GM12878 (cell line): Measurements from ENCODE around the gene TUBA3E. TPM values are rescaled to one million over a fixed set of nuclear protein-coding genes. Genes with fewer than 3 reads are reported as not detected.
"Not testable (repeated sequence)": the region's sequence is repeated elsewhere in the genome, so short reads cannot be mapped to it uniquely, and the experiment has no call there.

ENCODE experiments used
- ATAC-seq: fragments of 200-7000 bp; cut with Tn5 transposase; 3 replicates; pipeline ENCODE4 v1.9.1; 2020; ENCODE audit warnings: mild to moderate bottlenecking, moderate library complexity
- BruUV-seq: library from RNA; stranded (reverse); fragments of 400-500 nt; replicated peaks from 2 replicates; lab custom pipeline; 2021; lab: Mats Ljungman, UMichigan
- CTCF ChIA-PET: fragments of 300-600 bp; sonication (Branson Sonifier 250); formaldehyde crosslinking; extraction: SDS; loops from one replicate; lab custom pipeline; 2021; ENCODE audit warnings: inconsistent platforms; lab: Yijun Ruan, JAX
- POLR2A ChIA-PET: fragments of 350-600 bp; formaldehyde crosslinking; extraction: SDS; loops from one replicate; lab custom pipeline; 2021; ENCODE audit warnings: inconsistent platforms; lab: Charles Lee
- RAD21 ChIA-PET: fragments of 300-600 bp; sonication (Branson Sonifier 250); formaldehyde crosslinking; loops from one replicate; lab custom pipeline; 2023; ENCODE audit warnings: antibody characterized with exemption; ENCODE audit not compliant: unreplicated experiment; lab: Charles Lee
- SMC1A ChIA-PET: fragments of 300-600 bp; sonication (Branson Sonifier 250); formaldehyde crosslinking; loops from one replicate; lab custom pipeline; 2023; ENCODE audit not compliant: unreplicated experiment, uncharacterized antibody; lab: Charles Lee
- DNase-seq: peaks from one replicate; pipeline ENCODE4 v3.0.0-alpha.2; 2011; ENCODE audit warnings: low read depth, low spot score
- FAIRE-seq: peaks from 3 replicates; lab custom pipeline; 2011; peaks lifted over from hg19 to GRCh38; lab: Jason Lieb, UNC
- H2AFZ ChIP-seq: 2 replicates; pipeline ENCODE4 v1.6.0; 2011; ENCODE audit warnings: low read depth, low read length, control low read depth; ENCODE audit not compliant: control insufficient read depth
- H3K27ac ChIP-seq: 2 replicates; pipeline ENCODE4 v1.5.1; 2011; ENCODE audit warnings: control low read depth; ENCODE audit not compliant: control insufficient read depth, insufficient read depth
- H3K27me3 ChIP-seq, 2 experiments: replicated peaks in 1 of 2; 2 replicates each; pipeline versions ENCODE4 v1.6.0 to v1.6.1; 2011; ENCODE audit warnings: low read length in 1 of 2; ENCODE audit not compliant: control insufficient read depth in 2 of 2, insufficient read depth in 2 of 2
- H3K36me3 ChIP-seq, 2 experiments: 2 replicates each; pipeline ENCODE4 v1.5.1; 2011; ENCODE audit warnings: low read length in 1 of 2; ENCODE audit not compliant: control insufficient read depth in 2 of 2, insufficient read depth in 2 of 2
- H3K4me1 ChIP-seq: 2 replicates; pipeline ENCODE4 v1.6.1; 2011; ENCODE audit warnings: mild to moderate bottlenecking, low read length, moderate library complexity, mixed read lengths; ENCODE audit not compliant: control insufficient read depth, insufficient read depth
- H3K4me2 ChIP-seq: 2 replicates; pipeline ENCODE4 v1.6.0; 2011; ENCODE audit warnings: control low read depth; ENCODE audit not compliant: control insufficient read depth, insufficient read depth
- H3K4me3 ChIP-seq: fragments of 200-600 bp; sonication (generic); 2 replicates; pipeline ENCODE4 v1.5.1; 2016
- H3K79me2 ChIP-seq: 2 replicates; pipeline ENCODE4 v1.6.0; 2011; ENCODE audit warnings: low read length; ENCODE audit not compliant: control insufficient read depth, insufficient read depth
- H3K9ac ChIP-seq: 2 replicates; pipeline ENCODE4 v1.8.0; 2011; ENCODE audit warnings: low read length, control low read depth, mixed read lengths; ENCODE audit not compliant: control insufficient read depth, insufficient read depth
- H3K9me3 ChIP-seq: replicated peaks from 3 replicates; pipeline ENCODE4 v1.5.1; 2011; ENCODE audit warnings: mild to moderate bottlenecking, low read length; ENCODE audit not compliant: control insufficient read depth, insufficient read depth
- H4K20me1 ChIP-seq: 2 replicates; pipeline ENCODE4 v1.6.0; 2011; ENCODE audit not compliant: control insufficient read depth, insufficient read depth
- JUNB ChIP-seq: IDR thresholded peaks from 2 replicates; pipeline ENCODE4 v1.6.1; 2016; ENCODE audit warnings: antibody characterized with exemption, mild to moderate bottlenecking
- WGBS: methylation state at CpG from one replicate; pipeline ENCODE4 v1.1.6; 2016; ENCODE audit warnings: low lambda C conversion rate; ENCODE audit not compliant: insufficient replicate concordance, insufficient coverage; ENCODE audit errors: missing lambda C conversion rate; 5-methylcytosine and 5-hydroxymethylcytosine counted together
- in situ Hi-C: fragments of 300-500 bp; cut with MboI; formaldehyde crosslinking; loops from 9 replicates; pipeline ENCODE4 v1.14.3; 2018; ENCODE audit warnings: mixed read lengths
- intact Hi-C: fragments of 100-400 bp; cut with micrococcal nuclease; formaldehyde crosslinking; loops from one replicate; pipeline ENCODE4 v1.14.2; 2022; ENCODE audit not compliant: unreplicated experiment
- polyA plus RNA-seq, 11 experiments: library from polyadenylated mRNA; depleted of rRNA in 4 of 11; unstranded in 6 of 11; stranded (reverse) in 5 of 11; fragments of >200 nt; fragmentation: Nextera tagmentation in 4 of 11; fragmentation: Illumina TruSeq in 1 of 11; extraction: Ambion mirVana in 4 of 11; extraction: Trizol in 1 of 11; gene quantifications; 1 replicate in 1 of 11; 2 replicates in 10 of 11; pipeline versions ENCODE4 v1.2.1 to v1.2.3, GENCODE V29; 2011 to 2016; ENCODE audit warnings: inconsistent platforms in 2 of 11, missing spikeins in 2 of 11, low read depth in 1 of 11
- total RNA-seq, 4 experiments: library from RNA; depleted of rRNA in 3 of 4; stranded (reverse); fragments of >200 nt in 3 of 4; fragmentation: Illumina TruSeq in 1 of 4; extraction: Trizol in 1 of 4; gene quantifications; 2 replicates each; pipeline versions ENCODE4 v1.2.1 to v1.2.3, GENCODE V29; 2013 to 2021

TUBA3E gene
- total and polyA plus RNA-seq, 10 of the 15 experiments (the other 5 are each of a cell fraction or from before 2014, with no cell fraction given): not detected

GRCh38 chr2:130180404-130181324, 17.6 kb downstream of the TUBA3E start:
- DNase-seq, H3K27me3 ChIP-seq, H3K36me3 ChIP-seq, H3K9me3 ChIP-seq, H4K20me1 ChIP-seq, ATAC-seq, intact Hi-C loops, H3K4me1 ChIP-seq: not testable (repeated sequence)
- ChIA-PET POLR2A (interaction anchor here (0.6 to 2.0 kb wide), 5 partner anchors 153 to 196 kb away, joined by 3 to 6 read pairs (median 4); a partner anchor contains a TSS), CTCF (interaction anchor here (0.7 to 3.4 kb wide), 7 partner anchors 23 to 192 kb away, joined by 3 to 12 read pairs (median 4); partner anchors contain the start of gene IMP4), RAD21 (interaction anchor here (0.8 to 1.5 kb wide), 4 partner anchors 23 to 192 kb away, joined by 3 to 5 read pairs (median 4); a partner anchor contains a TSS), SMC1A (interaction anchor here (0.6 to 1.0 kb wide), 2 partner anchors 23 to 37 kb away, joined by 3 to 4 read pairs; no protein-coding TSS in a partner anchor)
- BruUV-seq: TSS peak; percentile 71
- peak overlapping the region; percentile 75 for H3K4me3 ChIP-seq
- peak overlapping the region; percentile 89 for H3K4me2 ChIP-seq
- WGBS: 10% methylated on average over 38 of the region's 38 CpGs
- peak overlapping the region; percentile 80 for H3K27ac ChIP-seq
- peaks cover 59% of the 10 kb centered on the region for H3K79me2 ChIP-seq
- peak; percentile 27 for FAIRE-seq
- in situ Hi-C loops: loop anchor here (5.0 kb wide), 1 partner anchor 157 kb away; no protein-coding TSS in a partner anchor
- H3K9ac ChIP-seq: peak overlapping the region; percentile 85
- peak overlapping the region; percentile 71 for H2AFZ ChIP-seq

- POLR2A ChIA-PET: not testable (repeated sequence)
- 4% methylated on average over 5 of the region's 5 CpGs for WGBS
These were observed 23.4 kb downstream of the TUBA3E start for GRCh38 chr2:130174866-130175265.

More at GRCh38 chr2:130174866-130175265, 23.4 kb downstream of the TUBA3E start:
- H3K27ac ChIP-seq, H4K20me1 ChIP-seq, H3K27me3 ChIP-seq, BruUV-seq, H3K9ac ChIP-seq, H3K4me1 ChIP-seq, RAD21 ChIA-PET, H3K9me3 ChIP-seq, H3K4me3 ChIP-seq, SMC1A ChIA-PET, intact Hi-C loops: not testable (repeated sequence)
- Histone ChIP-seq H3K36me3 (peaks cover 5 to 11% of the 10 kb centered on the region in 2 experiments), H3K79me2 (peaks cover 24% of the 10 kb centered on the region)
- ATAC-seq (peak; percentile 83), FAIRE-seq (peak; percentile 97), DNase-seq (peak; percentile 11)
- peak; percentile 30; the same call in 1 of the 2 replicates for TF ChIP-seq JUNB
- TF ChIP-seq, all 136 proteins: peak for 1; not testable (repeated sequence) for 135
- in situ Hi-C loops, H3K4me2 ChIP-seq, H2AFZ ChIP-seq, CTCF ChIA-PET: not testable (repeated sequence)
